ENCODE measurements around the gene ADGRV1. TPM values are rescaled to one million over a fixed set of nuclear protein-coding genes. Genes with fewer than 3 reads are reported as not detected.
"Not testable (repeated sequence)": the region's sequence is repeated elsewhere in the genome, so short reads cannot be mapped to it uniquely, and the experiment has no call there.

ADGRV1 gene
- polyA plus RNA-seq, 1 donor from 2014 or later = 3.7 TPM

DNA sequence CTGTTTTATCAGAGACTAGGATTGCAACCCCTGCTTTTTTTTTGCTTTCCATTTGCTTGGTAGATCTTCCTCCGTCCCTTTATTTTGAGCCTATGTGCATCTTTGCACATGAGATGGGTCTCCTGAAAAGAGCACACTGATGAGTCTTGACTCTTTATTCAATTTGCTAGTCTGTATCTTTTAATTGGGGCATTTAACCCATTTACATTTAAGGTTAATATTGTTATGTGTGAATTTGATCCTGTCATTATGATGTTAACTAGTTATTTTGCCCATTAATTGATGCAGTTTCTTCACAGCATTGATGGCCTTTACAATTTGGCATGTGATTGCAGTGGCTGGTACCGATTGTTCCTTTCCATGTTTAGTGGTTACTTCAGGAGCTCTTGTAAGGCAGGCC is 21.3 kb downstream of the ADGRV1 start:
- H3K9me3 ChIP-seq (ENCODE audit: low read length); H3K79me2 ChIP-seq (replicated peaks; ENCODE audit: insufficient read depth, low read length): not testable (repeated sequence)

DNA sequence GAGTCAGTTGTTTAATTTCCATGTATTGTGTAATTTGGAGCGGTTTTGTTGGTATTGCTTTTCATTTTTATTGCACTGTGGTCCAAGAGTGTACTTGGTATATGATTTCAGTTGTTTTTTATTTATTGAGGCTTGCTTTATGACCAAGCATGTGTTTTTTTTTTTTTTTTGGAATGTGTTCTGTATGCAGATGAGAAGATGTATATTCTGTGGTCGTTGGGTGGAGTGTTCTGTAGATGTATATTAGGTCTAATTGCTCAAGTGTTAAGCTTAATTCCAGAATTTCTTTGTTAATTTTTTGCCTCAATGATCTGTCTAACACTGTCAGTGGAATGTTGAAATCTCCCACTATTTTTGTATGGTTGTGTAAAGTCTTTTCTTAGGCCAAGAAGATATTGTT is 23.4 kb downstream of the ADGRV1 start:
- Histone ChIP-seq H4K20me1 (ENCODE audit: insufficient read depth) (no peaks in the 10 kb centered on the region), H3K27ac (ENCODE audit: low read length) (no peak overlapping the region), H3K36me3 (ENCODE audit: insufficient read depth, low read length) (no peaks in the 10 kb centered on the region), H3K27me3 (ENCODE audit: insufficient read depth, low read depth, low read length) (no peaks in the 10 kb centered on the region), H3F3A (ENCODE audit: insufficient read depth, low read length, poor library complexity, severe bottlenecking) (no peaks in the 10 kb centered on the region), H3K4me2 (ENCODE audit: low read length) (no peak overlapping the region), H2AFZ (ENCODE audit: low read depth, low read length) (no peak overlapping the region), H3K9me3 (ENCODE audit: low read length) (no peaks in the 10 kb centered on the region), H3K4me3 (ENCODE audit: low read length) (no peak overlapping the region), H3K9me2 (ENCODE audit: insufficient read depth, low read length) (no peaks in the 10 kb centered on the region), H3K79me2 (replicated peaks; ENCODE audit: insufficient read depth, low read length) (no peaks in the 10 kb centered on the region), H3K9ac (ENCODE audit: low read length) (no peak overlapping the region)
- TF ChIP-seq MXI1 (conservative IDR thresholded peaks at IDR 0.05; ENCODE audit: poor library complexity, severe bottlenecking) (no peak), SMC3 (conservative IDR thresholded peaks at IDR 0.05; ENCODE audit: poor library complexity) (no peak), TAF1 (IDR thresholded peaks at IDR 0.05; ENCODE audit: low read depth) (no peak), RAD21 (conservative IDR thresholded peaks at IDR 0.05) (no peak), EP300 (conservative IDR thresholded peaks at IDR 0.05; ENCODE audit: poor library complexity, severe bottlenecking) (no peak), EZH2 (IDR thresholded peaks at IDR 0.05; ENCODE audit: borderline replicate concordance, insufficient read depth, low read length, poor library complexity, severe bottlenecking) (no peak), POLR2AphosphoS5 (IDR thresholded peaks at IDR 0.05) (no peak)
- TF ChIP-seq, protein P1, sequence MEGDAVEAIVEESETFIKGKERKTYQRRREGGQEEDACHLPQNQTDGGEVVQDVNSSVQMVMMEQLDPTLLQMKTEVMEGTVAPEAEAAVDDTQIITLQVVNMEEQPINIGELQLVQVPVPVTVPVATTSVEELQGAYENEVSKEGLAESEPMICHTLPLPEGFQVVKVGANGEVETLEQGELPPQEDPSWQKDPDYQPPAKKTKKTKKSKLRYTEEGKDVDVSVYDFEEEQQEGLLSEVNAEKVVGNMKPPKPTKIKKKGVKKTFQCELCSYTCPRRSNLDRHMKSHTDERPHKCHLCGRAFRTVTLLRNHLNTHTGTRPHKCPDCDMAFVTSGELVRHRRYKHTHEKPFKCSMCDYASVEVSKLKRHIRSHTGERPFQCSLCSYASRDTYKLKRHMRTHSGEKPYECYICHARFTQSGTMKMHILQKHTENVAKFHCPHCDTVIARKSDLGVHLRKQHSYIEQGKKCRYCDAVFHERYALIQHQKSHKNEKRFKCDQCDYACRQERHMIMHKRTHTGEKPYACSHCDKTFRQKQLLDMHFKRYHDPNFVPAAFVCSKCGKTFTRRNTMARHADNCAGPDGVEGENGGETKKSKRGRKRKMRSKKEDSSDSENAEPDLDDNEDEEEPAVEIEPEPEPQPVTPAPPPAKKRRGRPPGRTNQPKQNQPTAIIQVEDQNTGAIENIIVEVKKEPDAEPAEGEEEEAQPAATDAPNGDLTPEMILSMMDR (IDR thresholded peaks at IDR 0.05; ENCODE audit: poor library complexity, severe bottlenecking) = no peak
- TF ChIP-seq, protein P2, sequence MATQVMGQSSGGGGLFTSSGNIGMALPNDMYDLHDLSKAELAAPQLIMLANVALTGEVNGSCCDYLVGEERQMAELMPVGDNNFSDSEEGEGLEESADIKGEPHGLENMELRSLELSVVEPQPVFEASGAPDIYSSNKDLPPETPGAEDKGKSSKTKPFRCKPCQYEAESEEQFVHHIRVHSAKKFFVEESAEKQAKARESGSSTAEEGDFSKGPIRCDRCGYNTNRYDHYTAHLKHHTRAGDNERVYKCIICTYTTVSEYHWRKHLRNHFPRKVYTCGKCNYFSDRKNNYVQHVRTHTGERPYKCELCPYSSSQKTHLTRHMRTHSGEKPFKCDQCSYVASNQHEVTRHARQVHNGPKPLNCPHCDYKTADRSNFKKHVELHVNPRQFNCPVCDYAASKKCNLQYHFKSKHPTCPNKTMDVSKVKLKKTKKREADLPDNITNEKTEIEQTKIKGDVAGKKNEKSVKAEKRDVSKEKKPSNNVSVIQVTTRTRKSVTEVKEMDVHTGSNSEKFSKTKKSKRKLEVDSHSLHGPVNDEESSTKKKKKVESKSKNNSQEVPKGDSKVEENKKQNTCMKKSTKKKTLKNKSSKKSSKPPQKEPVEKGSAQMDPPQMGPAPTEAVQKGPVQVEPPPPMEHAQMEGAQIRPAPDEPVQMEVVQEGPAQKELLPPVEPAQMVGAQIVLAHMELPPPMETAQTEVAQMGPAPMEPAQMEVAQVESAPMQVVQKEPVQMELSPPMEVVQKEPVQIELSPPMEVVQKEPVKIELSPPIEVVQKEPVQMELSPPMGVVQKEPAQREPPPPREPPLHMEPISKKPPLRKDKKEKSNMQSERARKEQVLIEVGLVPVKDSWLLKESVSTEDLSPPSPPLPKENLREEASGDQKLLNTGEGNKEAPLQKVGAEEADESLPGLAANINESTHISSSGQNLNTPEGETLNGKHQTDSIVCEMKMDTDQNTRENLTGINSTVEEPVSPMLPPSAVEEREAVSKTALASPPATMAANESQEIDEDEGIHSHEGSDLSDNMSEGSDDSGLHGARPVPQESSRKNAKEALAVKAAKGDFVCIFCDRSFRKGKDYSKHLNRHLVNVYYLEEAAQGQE (IDR thresholded peaks at IDR 0.05; ENCODE audit: borderline replicate concordance) = no peak

More for the DNA sequence above, 21.3 kb downstream of the ADGRV1 start:
- not testable (repeated sequence) for H2AFZ ChIP-seq (ENCODE audit: low read depth, low read length); H4K20me1 ChIP-seq (ENCODE audit: insufficient read depth); H3K36me3 ChIP-seq (ENCODE audit: insufficient read depth, low read length); H3F3A ChIP-seq (ENCODE audit: insufficient read depth, low read length, poor library complexity, severe bottlenecking); H3K9ac ChIP-seq (ENCODE audit: low read length); H3K27me3 ChIP-seq (ENCODE audit: insufficient read depth, low read depth, low read length); H3K4me2 ChIP-seq (ENCODE audit: low read length); H3K4me3 ChIP-seq (ENCODE audit: low read length); H3K9me2 ChIP-seq (ENCODE audit: insufficient read depth, low read length); H3K27ac ChIP-seq (ENCODE audit: low read length)

All from neural cell (in vitro differentiated cells).